ENCODE results near the gene MT1G.
A peak's percentile ranks its signal among the peaks of the same experiment; 100 is the strongest.

DNA sequence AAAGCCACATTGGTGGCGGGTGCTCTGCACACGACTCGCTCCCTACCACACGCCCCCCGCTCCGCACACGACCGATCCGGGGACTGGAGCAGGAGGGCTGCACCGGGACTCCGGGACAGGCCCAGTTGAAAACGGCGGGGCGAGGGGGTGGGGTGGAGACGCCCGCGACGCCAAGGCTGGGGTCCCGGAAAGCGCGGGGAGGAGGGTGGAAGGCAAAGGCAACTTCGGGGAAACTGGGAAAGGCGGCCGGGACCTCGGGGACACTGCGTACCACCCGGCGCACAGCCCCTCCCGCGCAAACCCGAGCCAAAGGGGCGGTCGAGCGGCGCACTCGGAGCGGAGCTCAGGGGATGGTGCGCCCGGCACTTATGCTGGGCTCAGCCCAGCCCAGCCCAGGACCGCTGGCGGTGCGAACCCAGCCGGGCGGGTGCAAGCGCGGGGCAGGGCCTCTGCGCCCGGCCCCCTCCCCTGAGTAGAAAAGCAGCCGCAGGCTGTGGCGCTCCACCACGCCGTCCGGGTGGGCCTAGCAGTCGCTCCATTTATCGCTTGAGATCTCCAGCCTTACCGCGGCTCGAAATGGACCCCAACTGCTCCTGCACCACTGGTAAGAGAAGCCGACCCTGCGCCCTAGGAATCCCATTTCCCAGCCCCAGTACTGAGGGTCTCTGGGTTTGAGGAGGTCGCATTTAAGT is 35.6 kb downstream of the MT1G start, which contains the start of gene MT1M:
- TF ChIP-seq, protein P1, sequence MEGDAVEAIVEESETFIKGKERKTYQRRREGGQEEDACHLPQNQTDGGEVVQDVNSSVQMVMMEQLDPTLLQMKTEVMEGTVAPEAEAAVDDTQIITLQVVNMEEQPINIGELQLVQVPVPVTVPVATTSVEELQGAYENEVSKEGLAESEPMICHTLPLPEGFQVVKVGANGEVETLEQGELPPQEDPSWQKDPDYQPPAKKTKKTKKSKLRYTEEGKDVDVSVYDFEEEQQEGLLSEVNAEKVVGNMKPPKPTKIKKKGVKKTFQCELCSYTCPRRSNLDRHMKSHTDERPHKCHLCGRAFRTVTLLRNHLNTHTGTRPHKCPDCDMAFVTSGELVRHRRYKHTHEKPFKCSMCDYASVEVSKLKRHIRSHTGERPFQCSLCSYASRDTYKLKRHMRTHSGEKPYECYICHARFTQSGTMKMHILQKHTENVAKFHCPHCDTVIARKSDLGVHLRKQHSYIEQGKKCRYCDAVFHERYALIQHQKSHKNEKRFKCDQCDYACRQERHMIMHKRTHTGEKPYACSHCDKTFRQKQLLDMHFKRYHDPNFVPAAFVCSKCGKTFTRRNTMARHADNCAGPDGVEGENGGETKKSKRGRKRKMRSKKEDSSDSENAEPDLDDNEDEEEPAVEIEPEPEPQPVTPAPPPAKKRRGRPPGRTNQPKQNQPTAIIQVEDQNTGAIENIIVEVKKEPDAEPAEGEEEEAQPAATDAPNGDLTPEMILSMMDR (IDR thresholded peaks at IDR 0.05), result no peak
- TF ChIP-seq POLR2A (IDR thresholded peaks at IDR 0.05), result peak in 1 of 2 donors; percentile 76

Measured in thyroid gland (tissue), 4 donors.